HG02759 (cell line): ENCODE measurements around the gene KNSTRN.

Experiments
- ATAC-seq: cut with Tn5 transposase; IDR thresholded peaks from one replicate; pipeline ENCODE4 v1.9.1; 2021; ENCODE audit warnings: mild to moderate bottlenecking, moderate library complexity; ENCODE audit not compliant: unreplicated experiment

Gene KNSTRN

GRCh38 chr15:40382580-40383456 is at the start of gene KNSTRN:
TSS of gene KNSTRN (plus strand) at chr15:40382721. CDS start at chr15:40382836, 115 bp downstream.
- ATAC-seq = peak; percentile 98

GRCh38 chr15:40333922-40334492 is 48.5 kb upstream of the KNSTRN start:
- ATAC-seq = peak; percentile 47

GRCh38 chr15:40334541-40334940 is 48.0 kb upstream of the KNSTRN start:
- no peak for ATAC-seq

- ATAC-seq = no peak
Observed at GRCh38 chr15:40334941-40335795, 47.4 kb upstream of the KNSTRN start.

GRCh38 chr15:40335938-40336743 is 46.4 kb upstream of the KNSTRN start:
- ATAC-seq = no peak

- ATAC-seq = no peak
Observed at GRCh38 chr15:40336744-40337122, 45.8 kb upstream of the KNSTRN start.

GRCh38 chr15:40337597-40337996 is 44.9 kb upstream of the KNSTRN start:
- ATAC-seq = no peak

- ATAC-seq = peak; percentile 71
Observed at GRCh38 chr15:40338041-40338657, 44.4 kb upstream of the KNSTRN start.

GRCh38 chr15:40338921-40339620 is 43.5 kb upstream of the KNSTRN start:
- no peak for ATAC-seq

- ATAC-seq = no peak
Observed at GRCh38 chr15:40339621-40339945, 42.9 kb upstream of the KNSTRN start.

GRCh38 chr15:40340038-40340739 is 42.3 kb upstream of the KNSTRN start:
- ATAC-seq = no peak

- no peak for ATAC-seq
Observed at GRCh38 chr15:40340740-40341400, 41.7 kb upstream of the KNSTRN start, which contains the start of gene CCDC9B. TSS of gene CCDC9B (minus strand) at chr15:40340939. CDS start at chr15:40340819, 120 bp downstream.

- no peak for ATAC-seq
Observed at GRCh38 chr15:40342416-40343320, 39.9 kb upstream of the KNSTRN start.

GRCh38 chr15:40343512-40343911 is 39.0 kb upstream of the KNSTRN start:
- ATAC-seq = no peak

- ATAC-seq = no peak
Observed at GRCh38 chr15:40344217-40344616, 38.3 kb upstream of the KNSTRN start.

GRCh38 chr15:40344631-40345120 is 37.8 kb upstream of the KNSTRN start:
- peak; percentile 57 for ATAC-seq

GRCh38 chr15:40345225-40345866 is 37.2 kb upstream of the KNSTRN start:
- no peak for ATAC-seq
